HUES48 (cell line): ENCODE data around the gene EIPR1.
A peak's percentile ranks its signal among the peaks of the same experiment; 100 is the strongest.

Experiments
- H3K27ac ChIP-seq: one replicate; pipeline ENCODE4 v1.7.0; 2013; ENCODE audit warnings: low read depth, low read length, inconsistent platforms
- H3K27me3 ChIP-seq: 2 replicates; pipeline ENCODE4 v1.6.1; 2013; ENCODE audit warnings: mild to moderate bottlenecking, low read length; ENCODE audit not compliant: control insufficient read depth, insufficient read depth
- H3K36me3 ChIP-seq: 2 replicates; pipeline ENCODE4 v1.6.1; 2013; ENCODE audit warnings: low read length; ENCODE audit not compliant: control insufficient read depth, insufficient read depth
- H3K4me1 ChIP-seq: 2 replicates; pipeline ENCODE4 v1.6.1; 2013; ENCODE audit warnings: mild to moderate bottlenecking, low read length; ENCODE audit not compliant: control insufficient read depth, insufficient read depth
- H3K4me3 ChIP-seq: 2 replicates; pipeline ENCODE4 v1.5.1; 2013; ENCODE audit warnings: mild to moderate bottlenecking, low read depth, low read length
- H3K9ac ChIP-seq: 2 replicates; pipeline ENCODE4 v1.6.1; 2013; ENCODE audit warnings: mild to moderate bottlenecking, low read depth, low read length, moderate library complexity
- H3K9me3 ChIP-seq: 2 replicates; pipeline ENCODE4 v1.6.1; 2013; ENCODE audit warnings: low read length; ENCODE audit not compliant: control insufficient read depth, insufficient read depth

The EIPR1 gene

DNA sequence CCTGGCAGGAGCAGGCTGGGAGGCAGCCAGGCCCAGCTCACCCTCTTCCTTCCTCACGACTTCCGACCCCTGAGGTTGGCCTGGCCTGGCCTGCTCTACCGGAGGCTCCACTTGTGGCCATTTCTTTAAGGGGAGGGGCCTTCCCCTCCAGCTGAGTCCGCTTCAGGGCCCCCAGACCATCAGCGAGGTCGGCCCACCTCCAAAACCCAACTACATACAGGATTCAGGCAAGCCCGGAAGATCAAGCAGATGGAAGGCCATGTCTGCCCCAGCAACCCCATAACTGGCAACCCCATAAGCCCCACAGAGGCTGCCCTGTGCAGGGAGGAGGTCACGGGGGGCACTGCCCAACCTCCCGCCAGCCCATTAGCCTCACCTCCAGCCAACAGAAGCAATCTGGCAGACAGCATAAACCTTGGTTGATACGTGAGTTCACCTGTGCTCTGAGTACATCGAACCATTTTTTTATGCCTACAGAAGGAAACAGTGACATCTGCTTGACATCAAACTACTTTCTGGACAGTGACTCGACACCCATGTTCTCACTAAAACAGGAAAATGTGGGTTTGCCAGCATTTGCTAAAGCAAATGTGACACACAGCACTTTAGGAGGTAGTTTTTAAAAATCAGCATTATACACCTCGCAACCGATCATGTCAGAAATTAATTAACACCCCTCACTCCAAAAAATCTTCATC, 98.9 kb downstream of the EIPR1 start:
- no peak overlapping the region for H3K4me3 ChIP-seq
- H3K4me1 ChIP-seq: 0 out of 2 replicates have a peak, but pooled peaks cover 4% of the 10 kb centered on the region
- no peak overlapping the region for H3K9ac ChIP-seq
- H3K27ac ChIP-seq: no peak overlapping the region
- H3K27me3 ChIP-seq: no peaks in the 10 kb centered on the region
- no peaks in the 10 kb centered on the region for H3K9me3 ChIP-seq
- H3K36me3 ChIP-seq: no peaks in the 10 kb centered on the region

GRCh38 chr2:3277748-3278520, 99.7 kb downstream of the EIPR1 start:
- Histone ChIP-seq H3K9me3 (no peaks in the 10 kb centered on the region), H3K27me3 (no peaks in the 10 kb centered on the region), H3K4me3 (no peak overlapping the region), H3K27ac (no peak overlapping the region), H3K36me3 (no peaks in the 10 kb centered on the region), H3K4me1 (0 out of 2 replicates have a peak, but pooled peaks cover 4% of the 10 kb centered on the region), H3K9ac (no peak overlapping the region)

GRCh38 chr2:3277050-3277747, 100.4 kb downstream of the EIPR1 start:
- H3K9me3 ChIP-seq: no peaks in the 10 kb centered on the region
- 0 out of 2 replicates have a peak, but pooled peaks cover 4% of the 10 kb centered on the region for H3K4me1 ChIP-seq
- H3K36me3 ChIP-seq: no peaks in the 10 kb centered on the region

DNA sequence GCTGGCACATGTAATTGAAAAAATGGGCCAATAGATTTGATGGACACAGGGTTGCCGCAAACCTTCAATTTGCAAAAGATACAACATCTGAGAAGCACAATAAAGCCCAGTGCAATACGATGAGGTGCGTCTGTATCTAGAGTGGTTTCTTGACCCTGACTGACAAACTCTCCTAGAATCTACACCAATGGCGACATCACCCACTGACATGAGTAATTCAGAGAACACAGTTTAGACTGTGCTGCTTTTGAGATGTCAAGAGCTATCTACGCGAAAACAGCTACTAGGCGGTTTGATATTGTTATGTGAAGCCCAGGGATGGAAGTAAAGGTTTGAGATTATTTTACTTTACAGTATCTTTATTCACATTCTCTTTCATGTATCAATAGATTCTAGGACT, 104.9 kb downstream of the EIPR1 start:
- no peak overlapping the region for H3K27ac ChIP-seq
- H3K36me3 ChIP-seq: no peaks in the 10 kb centered on the region
- no peaks in the 10 kb centered on the region for H3K9me3 ChIP-seq

More at GRCh38 chr2:3277050-3277747, 100.4 kb downstream of the EIPR1 start:
- Histone ChIP-seq H3K27ac (no peak overlapping the region), H3K9ac (no peak overlapping the region), H3K27me3 (no peaks in the 10 kb centered on the region), H3K4me3 (no peak overlapping the region)

DNA sequence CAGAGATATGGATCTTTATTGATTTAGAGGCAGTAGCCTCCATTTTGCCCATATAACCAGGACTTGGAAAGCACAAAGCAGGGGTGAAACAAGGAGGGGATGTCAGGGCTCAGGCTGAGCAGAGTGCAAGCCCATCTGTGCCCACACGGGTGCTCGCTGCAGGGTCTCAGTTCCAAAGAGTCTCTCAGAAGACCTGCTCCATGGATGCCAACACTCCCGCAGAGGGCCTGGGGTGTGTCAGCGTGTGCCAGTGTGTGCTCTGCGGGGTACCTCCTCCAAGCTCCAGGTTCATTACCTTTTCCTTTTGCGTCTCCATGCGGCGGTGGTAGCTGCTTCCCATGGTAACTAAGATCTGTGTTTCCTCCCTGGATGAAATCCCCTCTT, 107.5 kb downstream of the EIPR1 start:
- no peaks in the 10 kb centered on the region for H3K9me3 ChIP-seq
- H3K36me3 ChIP-seq: no peaks in the 10 kb centered on the region
- H3K4me1 ChIP-seq: peaks cover 19% of the 10 kb centered on the region
- H3K27ac ChIP-seq: no peak overlapping the region
- no peak overlapping the region for H3K4me3 ChIP-seq
- H3K9ac ChIP-seq: no peak overlapping the region
- no peaks in the 10 kb centered on the region for H3K27me3 ChIP-seq

More for the DNA sequence above, 104.9 kb downstream of the EIPR1 start:
- Histone ChIP-seq H3K4me1 (0 out of 2 replicates have a peak, but pooled peaks cover 4% of the 10 kb centered on the region), H3K4me3 (no peak overlapping the region), H3K9ac (no peak overlapping the region), H3K27me3 (no peaks in the 10 kb centered on the region)

DNA sequence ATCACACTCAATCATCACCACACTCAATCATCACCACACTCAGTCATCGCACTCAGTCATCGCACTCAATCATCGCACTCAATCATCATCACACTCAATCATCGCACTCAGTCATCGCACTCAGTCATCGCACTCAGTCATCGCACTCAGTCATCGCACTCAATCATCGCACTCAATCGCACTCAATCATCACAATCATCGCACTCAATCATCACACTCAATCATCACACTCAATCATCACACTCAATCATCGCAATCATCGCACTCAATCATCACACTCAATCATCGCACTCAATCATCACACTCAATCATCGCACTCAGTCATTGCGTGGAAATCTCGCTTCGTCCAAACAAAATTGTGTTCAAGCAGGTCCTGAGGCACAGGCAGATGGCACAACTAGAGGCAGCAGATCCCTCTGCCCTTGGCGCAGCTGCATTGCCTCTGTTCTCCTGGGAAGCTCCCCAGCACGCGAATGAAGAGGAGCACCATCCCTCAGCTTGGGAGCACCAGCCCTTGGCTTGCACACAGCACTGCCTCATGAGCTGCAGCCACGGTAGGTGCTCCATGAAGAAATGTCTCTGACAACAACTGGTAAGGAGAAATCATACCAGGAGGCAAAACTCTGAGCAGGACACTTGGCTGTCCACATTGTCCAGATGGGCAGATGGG, 108.1 kb downstream of the EIPR1 start:
- Histone ChIP-seq H3K9ac (no peak overlapping the region), H3K9me3 (no peaks in the 10 kb centered on the region), H3K4me3 (no peak overlapping the region), H3K27ac (no peak overlapping the region), H3K36me3 (no peaks in the 10 kb centered on the region), H3K4me1 (peaks cover 20% of the 10 kb centered on the region), H3K27me3 (no peaks in the 10 kb centered on the region)

DNA sequence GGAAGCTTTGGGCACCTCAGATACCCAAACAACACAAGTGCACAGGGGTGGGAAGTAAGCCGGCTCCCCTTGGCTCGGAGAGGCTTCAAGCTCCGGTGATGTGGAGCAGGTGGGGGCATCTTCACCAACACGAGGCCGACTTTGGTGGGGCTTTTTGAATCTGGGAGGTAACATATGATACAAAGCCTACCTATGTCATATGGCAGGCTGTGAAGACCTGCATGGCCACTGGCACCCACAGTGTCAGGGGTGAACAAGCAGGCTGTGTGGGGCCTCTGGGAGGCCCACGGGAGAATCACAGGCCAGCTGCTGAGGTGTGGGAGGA, 109.0 kb downstream of the EIPR1 start:
- Histone ChIP-seq H3K4me1 (peaks cover 20% of the 10 kb centered on the region), H3K9ac (no peak overlapping the region), H3K4me3 (no peak overlapping the region), H3K9me3 (no peaks in the 10 kb centered on the region), H3K27ac (no peak overlapping the region), H3K36me3 (no peaks in the 10 kb centered on the region), H3K27me3 (no peaks in the 10 kb centered on the region)

DNA sequence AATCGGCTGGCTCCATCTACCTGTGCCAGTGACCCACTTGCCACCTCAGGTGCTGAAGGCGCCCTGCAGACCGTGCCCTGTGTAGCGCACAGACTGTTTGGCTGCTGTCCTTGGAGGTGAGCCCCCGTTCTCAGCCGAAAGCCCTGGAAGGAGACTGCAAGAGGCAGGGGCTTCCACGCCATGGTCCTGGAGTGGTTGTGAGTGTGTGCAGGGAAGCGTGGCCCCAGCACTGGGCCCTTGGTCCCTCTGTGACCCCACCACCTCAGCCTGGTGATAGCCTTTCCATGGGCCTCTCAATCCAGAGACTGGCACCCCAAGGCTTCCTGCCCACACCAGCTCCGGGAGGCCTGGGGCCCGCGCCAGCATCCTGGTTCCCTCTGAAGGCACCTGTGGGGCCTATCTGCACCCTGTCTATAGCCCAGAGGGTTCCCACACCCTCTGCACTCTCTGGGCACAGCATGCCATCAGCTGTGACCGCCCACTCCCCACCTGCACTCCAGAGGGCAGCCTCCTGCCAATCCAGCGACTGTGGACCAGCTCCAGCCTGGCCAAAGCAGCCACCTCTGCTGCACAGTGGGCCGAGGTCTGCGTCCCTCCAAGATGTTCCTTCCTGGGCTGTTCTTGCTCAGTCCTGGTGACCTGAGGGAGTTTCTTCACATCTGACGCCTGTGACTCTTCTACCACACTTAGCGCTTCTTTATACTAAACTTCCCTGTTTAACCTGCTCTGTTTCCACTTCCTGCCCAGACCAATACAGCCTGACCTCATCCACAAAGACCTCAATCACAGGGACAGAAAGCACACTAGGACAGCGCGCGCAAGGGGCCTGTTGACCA, 109.5 kb downstream of the EIPR1 start:
- no peak overlapping the region for H3K4me3 ChIP-seq
- no peak overlapping the region for H3K9ac ChIP-seq
- no peaks in the 10 kb centered on the region for H3K27me3 ChIP-seq
- H3K27ac ChIP-seq: no peak overlapping the region
- H3K4me1 ChIP-seq: peaks cover 20% of the 10 kb centered on the region
- H3K9me3 ChIP-seq: no peaks in the 10 kb centered on the region
- no peaks in the 10 kb centered on the region for H3K36me3 ChIP-seq

DNA sequence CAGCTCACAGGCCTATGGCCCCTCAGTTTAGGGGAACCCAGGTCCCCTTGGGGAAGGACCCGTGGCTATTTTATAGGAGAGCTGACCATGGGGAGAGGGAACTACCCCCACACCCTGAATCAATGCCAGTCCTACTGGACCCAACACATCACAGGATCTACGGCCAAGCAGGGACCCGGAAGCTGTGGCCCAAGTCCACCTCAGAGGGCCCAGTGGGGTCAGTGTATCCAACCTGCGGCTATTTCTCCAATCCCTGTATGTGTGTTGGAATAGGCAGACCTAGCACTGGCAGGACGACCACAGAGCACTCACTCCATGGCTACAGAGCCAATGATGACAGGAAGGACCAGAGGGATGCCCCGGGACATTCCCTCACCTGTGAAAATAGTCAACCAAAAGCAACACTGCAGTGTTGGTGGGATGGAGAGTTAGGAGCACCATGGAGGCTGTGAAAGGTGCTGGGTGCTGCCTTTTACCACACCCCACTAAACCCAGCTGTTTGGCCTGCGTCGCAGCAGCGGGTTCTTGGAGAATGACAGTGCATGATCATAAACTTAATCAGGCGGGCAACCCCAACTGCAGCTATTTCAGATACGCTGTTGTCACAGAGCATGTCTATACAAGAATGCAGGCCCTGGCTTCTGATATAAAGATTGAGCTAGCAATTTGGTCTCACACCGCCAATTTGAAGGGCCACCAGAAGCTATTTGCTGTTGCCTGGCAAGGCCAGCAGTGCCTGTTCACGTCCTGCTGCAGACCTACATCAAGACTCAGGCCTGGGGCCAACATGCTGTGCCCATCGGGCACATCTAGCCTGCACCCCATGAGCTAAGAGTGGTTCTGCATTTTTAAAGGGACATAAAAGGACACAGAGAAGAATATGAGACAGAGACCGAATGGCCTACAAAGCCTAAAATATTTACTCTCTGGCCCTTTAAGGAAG, 110.4 kb downstream of the EIPR1 start:
- no peaks in the 10 kb centered on the region for H3K27me3 ChIP-seq
- no peak overlapping the region for H3K4me3 ChIP-seq
- peak overlapping the region; percentile 59 for H3K27ac ChIP-seq
- H3K9ac ChIP-seq: no peak overlapping the region
- H3K4me1 ChIP-seq: peaks cover 20% of the 10 kb centered on the region
- H3K36me3 ChIP-seq: no peaks in the 10 kb centered on the region
- H3K9me3 ChIP-seq: no peaks in the 10 kb centered on the region
